CD4-positive, alpha-beta T cell treated with Interleukin-17A for 4 hours (primary cell): Measurements from ENCODE around the gene FOXJ3.

Experiments used
- DNase-seq: peaks from one replicate; pipeline ENCODE4 v3.0.0-alpha.2; 2020; ENCODE audit warnings: mixed read lengths

Gene FOXJ3

DNA sequence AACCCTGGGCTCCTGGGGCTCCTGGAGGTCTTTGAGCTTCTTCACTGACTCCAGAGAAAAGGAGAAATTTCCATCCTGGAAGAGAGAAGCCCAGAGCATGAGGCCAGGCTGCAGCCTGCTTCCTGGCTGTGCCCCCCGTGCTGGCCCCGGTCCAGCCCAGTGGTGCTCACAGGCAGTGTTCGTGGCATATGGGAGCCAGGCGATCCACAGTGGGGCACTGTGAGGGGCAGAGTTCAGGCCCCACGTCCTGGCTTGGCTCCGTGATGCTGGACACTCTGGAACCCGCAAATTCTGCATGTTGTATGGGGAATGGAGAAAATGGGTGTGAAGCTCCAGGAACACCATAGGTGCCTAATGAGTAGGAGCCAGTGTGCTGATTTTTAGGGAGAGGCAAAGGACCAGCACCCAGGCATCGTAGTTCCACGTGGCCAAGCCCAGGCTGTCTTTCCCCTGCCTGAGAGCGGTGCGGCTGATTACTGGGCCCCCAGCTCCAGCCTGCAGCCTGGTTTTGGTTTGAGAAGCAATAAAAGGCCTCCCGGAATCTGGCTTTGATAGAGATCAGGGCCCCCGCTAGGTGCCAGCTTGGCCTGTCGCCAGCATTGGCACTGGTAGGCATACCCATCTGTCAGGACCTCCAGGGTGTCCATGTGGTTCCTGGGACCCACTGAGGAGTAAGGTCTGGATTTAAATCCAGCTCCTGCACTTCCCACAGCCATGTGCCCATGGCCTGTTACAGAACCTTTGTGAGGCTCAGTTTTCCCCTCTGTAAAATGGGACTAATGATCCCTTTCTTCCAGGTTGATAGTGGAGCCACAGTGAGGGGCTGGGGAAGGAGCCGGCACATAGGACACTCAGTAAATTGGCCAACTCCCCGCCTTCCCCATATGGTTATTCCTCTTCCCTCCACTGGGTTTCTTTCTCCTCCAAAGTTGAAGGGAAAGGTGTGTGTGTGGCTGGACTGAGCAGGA lies 171.2 kb downstream of the FOXJ3 start:
- no peak for DNase-seq

- DNase-seq = no peak
Observed at GRCh38 chr1:42163114-42163513, 171.9 kb downstream of the FOXJ3 start.

DNA sequence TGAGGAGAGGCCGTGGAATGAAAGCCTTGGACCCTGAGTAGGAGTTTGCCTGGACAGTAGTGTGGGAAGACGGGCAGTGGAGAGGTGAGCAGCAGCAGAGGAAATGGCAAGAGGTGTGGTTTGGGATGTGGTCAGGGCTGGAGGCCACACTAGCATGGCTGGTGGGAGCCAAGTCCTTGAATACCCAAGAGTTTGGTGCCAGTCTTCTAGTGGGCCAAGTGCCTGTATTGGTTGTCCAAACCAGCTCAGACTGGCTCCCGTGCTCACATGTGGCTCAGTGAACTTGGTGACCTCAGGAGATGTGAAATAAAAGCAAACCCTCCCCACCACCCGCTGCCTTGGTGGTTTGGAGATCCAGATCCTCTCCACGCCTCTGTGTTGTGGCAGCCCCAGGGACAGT lies 172.9 kb downstream of the FOXJ3 start:
- DNase-seq = no peak

- DNase-seq = no peak
Observed at GRCh38 chr1:42158189-42158588, 176.8 kb downstream of the FOXJ3 start.

- peak; percentile 18 for DNase-seq
Observed at GRCh38 chr1:42157667-42158066, 177.4 kb downstream of the FOXJ3 start.

- DNase-seq = no peak
Observed at GRCh38 chr1:42155362-42155761, 179.7 kb downstream of the FOXJ3 start.

- DNase-seq = no peak
Observed at GRCh38 chr1:42154685-42155084, 180.3 kb downstream of the FOXJ3 start.

GRCh38 chr1:42153624-42154023 lies 181.4 kb downstream of the FOXJ3 start:
- DNase-seq = no peak

- no peak for DNase-seq
Observed at GRCh38 chr1:42152907-42153600, 182.0 kb downstream of the FOXJ3 start, which contains the start of gene GUCA2B. GUCA2B (plus strand) TSS chr1:42153410; CDS start chr1:42153451, 41 bp downstream.

DNA sequence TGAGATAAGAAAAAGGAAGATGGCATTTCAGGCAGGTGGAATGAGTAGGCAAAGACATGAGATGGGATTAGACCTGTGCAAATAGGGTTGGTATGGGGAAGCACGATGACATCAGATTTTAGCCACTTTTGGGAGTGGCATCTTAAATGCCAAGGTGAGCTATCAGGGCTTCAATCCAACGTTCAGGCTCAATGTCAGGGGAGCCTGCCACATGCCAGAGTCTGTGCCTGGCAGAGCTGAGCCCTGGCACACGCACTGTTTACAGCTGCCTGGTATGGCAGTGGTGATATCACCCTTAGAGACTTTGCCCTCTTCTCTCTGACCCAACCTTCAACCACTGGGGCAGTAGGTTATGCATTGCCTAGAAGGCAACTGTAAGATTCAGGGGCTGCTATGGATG lies 182.9 kb downstream of the FOXJ3 start:
- no peak for DNase-seq

DNA sequence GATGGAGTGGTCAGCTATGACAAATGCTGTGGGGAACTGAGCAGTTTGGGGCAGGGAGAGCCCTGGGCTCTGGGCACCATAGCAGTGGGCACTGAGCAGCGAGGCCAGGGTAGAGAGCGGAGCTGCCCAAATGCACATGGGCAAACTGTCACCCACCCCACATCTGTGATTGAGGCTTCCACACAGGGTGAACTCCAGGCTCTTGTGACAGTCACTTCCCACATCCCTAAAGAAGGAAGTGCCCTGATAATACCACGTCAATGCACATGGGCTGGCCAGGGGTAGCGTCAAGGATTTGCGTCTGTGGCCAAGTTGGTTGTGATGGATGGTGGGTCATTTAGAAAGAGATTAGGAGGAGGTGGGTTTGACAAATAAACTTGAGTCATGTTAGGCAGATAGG lies 184.4 kb downstream of the FOXJ3 start:
- DNase-seq = no peak

GRCh38 chr1:42148166-42148565 lies 186.9 kb downstream of the FOXJ3 start:
- DNase-seq = no peak

DNA sequence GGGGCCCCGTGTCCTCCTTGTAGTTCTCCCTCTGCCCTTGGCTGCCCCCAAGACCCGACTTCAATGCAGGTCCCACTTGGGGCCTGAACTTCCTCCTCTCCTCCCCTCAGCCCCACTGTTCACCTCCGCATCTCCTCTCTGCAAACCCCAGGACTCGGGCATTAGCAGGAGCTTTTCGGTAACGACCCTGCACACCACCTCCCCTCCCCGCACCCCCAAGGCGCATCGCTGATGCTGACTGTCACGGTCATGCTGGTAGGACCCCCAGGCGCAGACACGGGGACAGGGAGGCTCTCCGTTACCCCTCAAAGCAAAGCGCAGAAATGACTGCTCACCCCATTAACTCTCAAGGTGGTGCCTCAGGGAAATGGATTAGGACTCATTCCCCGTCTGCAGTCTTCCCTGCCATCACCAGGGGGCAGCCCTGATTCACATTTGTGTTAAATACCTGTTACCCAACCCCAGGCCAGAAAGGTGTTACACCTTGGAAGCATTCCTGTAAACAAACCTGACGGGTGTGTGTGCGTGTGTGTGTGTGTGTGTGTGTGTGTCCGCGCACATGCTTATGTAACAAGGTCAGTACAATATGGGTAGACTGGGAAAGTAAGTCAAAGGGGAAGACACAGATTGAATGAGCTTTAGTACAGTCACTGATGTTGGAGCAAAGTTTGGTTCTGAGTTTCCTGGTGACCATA lies 188.3 kb downstream of the FOXJ3 start:
- peak; percentile 72 for DNase-seq

- DNase-seq = no peak
Observed at GRCh38 chr1:42145764-42146625, 189.0 kb downstream of the FOXJ3 start.

- no peak for DNase-seq
Observed at GRCh38 chr1:42145389-42145716, 189.7 kb downstream of the FOXJ3 start.

DNA sequence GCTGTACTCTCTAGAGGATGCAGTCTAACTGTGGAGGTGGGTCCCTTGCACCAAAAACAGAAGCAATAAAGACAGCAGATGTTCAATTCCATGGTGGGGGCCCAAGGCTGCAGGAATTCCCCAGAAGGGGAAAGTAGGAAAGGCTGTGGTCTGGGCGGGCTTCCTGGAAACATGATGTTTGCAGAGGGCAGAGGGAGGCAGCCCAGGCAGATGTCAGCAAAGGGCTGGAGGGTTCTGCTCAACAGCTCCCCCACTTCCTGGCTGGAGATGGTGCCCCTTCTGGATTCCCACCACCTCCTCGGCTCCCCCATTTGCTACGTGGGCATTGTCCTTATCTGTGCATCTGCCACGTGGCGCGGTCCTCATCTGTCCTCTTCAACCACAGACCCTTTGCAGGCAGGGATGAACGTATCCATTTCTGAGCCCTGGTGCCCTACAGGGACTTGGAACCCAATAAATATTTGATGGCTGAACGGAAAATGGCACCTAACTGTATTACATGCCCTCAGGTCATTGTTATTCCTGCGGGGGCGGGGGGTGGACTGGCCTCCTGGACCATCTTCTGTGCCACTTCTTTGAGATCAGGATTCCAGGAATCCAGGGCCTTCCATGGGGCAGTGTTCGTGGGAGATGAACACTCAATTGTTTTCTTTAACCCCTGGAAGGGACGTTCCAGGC lies 190.2 kb downstream of the FOXJ3 start:
- DNase-seq = no peak

DNA sequence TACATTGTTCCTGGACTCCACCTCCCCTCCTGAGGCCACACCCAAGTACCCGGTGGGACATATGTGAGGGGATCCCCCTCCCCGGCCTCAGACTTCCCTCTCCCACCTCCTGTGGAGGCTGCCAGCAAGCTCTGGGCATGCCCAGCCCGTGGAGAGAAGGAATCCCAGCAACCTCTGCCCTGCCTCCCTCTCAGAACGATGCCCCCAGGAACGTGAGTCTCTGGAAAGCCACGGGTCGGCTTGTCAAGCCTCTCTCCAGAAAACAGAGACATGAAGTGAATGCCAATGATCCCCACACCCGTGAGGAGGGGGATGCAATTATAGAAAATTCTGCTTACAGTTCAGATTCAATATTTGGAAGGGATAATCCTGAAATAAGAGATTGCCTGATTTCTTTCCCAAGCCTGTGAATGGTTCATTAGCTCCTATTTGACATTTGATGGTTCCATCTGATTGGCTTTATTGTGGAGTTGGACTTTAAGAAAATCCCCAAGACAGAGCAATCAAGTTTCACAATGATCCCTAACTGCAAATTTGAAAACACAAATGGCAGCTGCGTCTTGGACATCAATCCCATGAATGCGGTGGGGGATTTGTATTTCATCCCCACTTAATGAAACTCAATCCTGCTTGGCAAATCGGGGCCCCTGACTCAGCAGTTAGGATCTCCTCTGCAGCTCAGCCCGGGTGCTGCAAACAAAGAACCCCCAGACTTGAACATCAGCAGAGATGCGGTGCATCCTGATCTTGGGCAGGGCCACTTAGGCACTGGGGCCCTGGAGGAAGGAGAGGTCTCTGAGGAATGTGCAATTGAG lies 190.9 kb downstream of the FOXJ3 start:
- no peak for DNase-seq

DNA sequence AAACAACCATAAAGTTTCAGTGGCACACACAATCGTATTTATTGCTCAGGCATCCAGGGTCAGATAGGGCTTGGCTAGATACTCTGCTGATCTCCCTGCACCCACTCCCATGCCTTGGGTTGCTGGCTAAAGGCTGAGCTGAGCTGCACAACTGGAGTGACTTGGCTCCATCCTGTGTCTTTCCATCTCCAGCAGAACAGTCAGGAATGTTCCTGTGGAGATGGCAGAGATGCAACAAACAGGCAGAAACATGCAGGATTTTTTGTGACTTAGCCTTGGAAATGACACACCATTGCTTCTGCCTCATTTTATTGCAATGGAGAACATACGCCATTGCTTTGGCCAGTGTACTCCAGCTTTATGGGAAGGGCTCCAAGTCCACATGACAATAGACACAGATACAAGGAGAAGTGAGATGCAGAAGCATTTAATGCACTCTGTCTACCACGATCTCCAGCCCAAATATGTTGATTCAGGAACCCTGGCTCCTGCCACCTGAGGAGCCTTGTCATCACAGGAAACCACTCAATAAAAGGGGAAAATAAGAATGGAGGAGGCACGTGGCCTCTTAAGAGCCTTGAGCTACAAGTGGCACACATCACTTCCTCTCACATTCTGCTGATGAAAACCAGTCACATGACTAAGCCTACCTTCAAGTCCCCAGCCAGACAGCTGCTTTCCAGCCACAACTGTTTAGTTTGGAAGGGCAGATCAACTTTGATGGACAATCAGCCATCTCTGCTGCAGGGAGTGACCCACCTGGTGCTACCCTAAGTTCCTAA lies 191.9 kb downstream of the FOXJ3 start:
- DNase-seq = no peak

DNA sequence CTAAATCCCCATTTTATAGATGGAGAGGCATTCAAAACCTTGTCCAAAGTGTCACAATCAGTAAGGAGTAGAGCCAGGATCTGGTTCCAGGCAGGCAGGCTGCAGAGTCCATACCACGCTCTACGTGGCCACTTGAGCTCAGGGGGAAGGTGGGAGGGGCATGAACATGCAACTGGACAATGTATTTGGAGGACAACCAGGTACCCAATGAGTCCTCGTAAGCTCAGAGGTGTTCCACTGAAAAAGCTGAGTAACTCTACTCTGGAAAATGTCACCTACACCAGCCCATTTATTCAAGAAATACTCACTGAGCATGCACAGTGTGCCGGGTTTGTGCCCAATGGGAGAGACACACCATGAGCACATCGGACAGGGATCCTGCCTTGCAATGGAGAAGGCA lies 193.1 kb downstream of the FOXJ3 start:
- DNase-seq = no peak

- DNase-seq = no peak
Observed at GRCh38 chr1:42140191-42140590, 194.8 kb downstream of the FOXJ3 start.
